Hepatic stellate cell (primary cell): ENCODE measurements around the gene EGFR.

Experiments
- DNase-seq: peaks from one replicate; pipeline ENCODE4 v3.0.0; 2011; ENCODE audit warnings: low spot score

The EGFR gene

DNA sequence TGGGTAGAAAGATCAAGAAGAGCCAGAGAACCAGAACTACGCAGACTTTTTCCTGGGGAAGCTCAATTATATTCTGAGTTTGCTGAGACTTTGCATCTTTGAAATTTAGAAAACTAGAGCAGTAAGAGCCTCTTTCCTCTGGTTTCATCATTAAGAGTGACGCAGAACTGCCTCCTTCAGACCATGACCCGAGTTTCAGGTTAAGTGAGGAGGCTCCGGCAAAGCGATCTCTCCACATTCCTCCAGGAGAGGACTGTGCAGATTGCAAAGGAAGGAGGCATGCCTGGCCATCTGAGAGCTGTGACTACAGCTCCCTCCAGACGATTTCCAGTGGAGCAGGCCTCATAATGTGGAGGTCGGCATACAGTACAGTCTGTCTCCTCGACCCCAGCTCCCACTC is 230.5 kb downstream of the EGFR start:
- no peak for DNase-seq

GRCh38 chr7:55250313-55250712 is 231.5 kb downstream of the EGFR start:
- DNase-seq: no peak

- no peak for DNase-seq
Measured at GRCh38 chr7:55251313-55251712, 232.5 kb downstream of the EGFR start.

DNA sequence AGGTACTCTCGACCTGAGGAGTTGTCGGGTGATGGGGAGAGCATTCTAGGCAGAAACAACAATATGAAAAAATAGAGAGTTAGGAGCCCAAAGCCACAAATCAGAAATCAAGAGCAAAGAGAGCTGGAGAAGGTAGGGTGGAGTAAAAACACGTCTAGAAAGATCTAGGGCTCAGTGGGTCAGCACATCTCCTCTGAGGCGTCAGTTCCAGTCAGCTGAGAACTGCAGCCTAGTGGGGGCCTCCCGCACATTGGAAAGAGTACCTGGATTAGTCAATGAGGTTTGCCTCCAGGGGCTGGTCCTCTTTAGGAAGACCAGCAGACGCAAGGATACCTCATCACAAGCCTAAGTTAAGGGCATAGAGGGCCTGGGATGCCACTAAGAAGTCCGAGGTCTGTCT is 233.1 kb downstream of the EGFR start:
- no peak for DNase-seq

- no peak for DNase-seq
Measured at GRCh38 chr7:55252386-55252785, 233.6 kb downstream of the EGFR start.

DNA sequence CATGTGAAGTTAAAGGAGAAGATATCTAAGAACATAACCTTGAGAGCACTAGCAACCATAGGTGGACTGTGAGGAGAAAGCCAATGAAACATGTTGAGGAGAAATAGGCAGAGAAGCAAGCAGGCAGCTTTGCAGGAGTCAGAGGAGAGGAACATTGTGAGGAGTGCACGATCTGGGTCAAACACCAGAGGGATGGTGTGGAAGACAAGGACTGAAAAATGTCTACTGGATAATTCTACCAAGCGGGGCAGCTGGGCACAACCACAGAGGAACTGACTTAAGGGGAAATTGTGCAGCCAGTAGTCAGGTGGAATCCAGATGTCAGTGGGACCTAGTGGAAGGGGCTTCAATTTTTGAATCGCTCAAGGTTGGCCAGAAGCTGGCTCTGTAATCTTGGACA is 234.4 kb downstream of the EGFR start:
- no peak for DNase-seq

- DNase-seq: no peak
Measured at GRCh38 chr7:55254242-55254595, 235.4 kb downstream of the EGFR start.

GRCh38 chr7:55254596-55255495 is 236.0 kb downstream of the EGFR start:
- peak; percentile 95 for DNase-seq

DNA sequence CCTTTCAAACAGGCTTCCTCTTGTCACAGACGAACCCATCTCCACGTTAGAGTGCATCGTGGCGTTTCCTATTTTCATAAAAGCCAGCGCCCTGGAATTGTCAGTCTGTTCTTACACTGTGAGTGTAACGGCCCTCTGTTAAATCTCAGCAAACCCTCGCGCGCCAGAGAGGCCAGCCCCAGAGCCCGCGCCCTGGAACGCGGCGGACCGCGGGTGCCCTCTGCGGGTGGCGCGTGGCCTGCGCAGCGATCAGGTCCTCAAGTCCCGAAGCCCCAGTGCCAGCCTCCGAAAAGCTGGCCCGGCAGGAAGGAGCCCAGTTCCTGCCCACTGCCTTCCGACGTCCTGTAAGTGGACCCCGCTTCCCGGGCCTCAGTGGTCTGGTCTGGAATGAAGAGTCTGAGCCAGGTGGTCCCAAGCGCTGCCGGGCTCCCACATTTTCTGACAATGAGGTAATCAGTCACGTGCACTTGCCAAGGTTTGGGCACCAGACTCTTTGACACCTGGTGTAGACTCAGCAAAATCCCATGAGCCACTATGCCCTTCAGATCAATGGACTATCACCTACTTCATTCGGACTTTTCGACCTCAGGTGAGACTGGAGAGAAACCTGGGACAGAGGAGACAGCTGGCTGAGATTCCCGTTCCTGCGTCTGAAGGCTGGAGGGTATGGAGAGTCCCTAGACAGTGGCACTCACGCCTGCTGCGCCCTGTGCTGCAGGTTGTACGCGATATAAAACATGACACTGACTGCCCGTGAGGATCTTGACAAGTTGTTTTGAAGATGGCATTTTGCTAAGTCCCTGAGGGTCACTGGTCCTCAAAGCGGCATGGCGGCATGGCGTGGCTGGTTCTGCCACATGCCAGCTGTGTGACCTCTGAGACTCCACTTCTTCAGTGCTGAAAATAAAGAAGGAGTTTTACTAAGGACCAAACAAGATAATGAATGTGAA is 237.0 kb downstream of the EGFR start:
- DNase-seq: peak; percentile 78

GRCh38 chr7:55258631-55259030 is 239.8 kb downstream of the EGFR start:
- no peak for DNase-seq

- no peak for DNase-seq
Measured at GRCh38 chr7:55260171-55260570, 241.4 kb downstream of the EGFR start.

DNA sequence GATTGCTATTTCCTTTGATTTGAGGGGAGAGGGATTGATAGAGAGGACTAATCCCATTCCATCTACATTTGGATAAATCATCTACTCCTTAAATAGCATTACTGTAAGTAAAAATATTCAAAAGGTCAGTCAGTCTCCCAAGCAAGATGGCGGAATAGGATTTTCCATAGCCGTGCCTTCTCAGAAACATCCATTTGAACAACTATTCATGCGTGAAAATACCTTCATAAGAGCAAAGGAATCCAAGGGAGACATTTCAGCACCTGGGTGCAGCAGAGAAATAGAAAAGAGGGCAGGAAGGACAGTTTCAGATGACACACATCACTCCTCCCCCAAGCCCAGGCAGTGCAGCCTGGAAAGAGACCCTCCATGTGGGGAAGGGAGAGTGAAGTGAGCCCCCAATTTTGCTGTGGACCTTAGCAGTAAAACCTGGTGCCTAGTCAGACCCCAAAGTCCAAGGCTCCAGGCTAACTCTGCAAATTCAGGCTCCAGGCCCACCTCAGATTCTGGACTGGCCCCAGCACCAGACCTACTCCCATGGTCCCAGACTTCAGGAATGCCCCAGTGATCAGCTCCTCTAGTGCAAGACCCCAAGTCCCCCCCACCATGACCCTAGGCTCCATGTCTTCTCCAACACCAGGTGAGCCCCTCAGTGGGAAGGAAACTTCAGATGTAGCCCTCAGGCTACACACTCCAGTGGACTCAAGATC is 242.0 kb downstream of the EGFR start:
- no peak for DNase-seq
